Astrocyte of the spinal cord (primary cell): ENCODE data around the gene TTC7B.

Experiments used
- DNase-seq: peaks from one replicate; pipeline ENCODE4 v3.0.0; 2011; ENCODE audit warnings: low read depth, low spot score
- H3K4me3 ChIP-seq: 2 replicates; pipeline ENCODE4 v1.5.1; 2011; ENCODE audit warnings: low read depth, mild to moderate bottlenecking, low read length, moderate library complexity
- in situ Hi-C: cut with HindIII; loops from 2 replicates; pipeline ENCODE4 v1.10.0; 2017; ENCODE audit warnings: low sequenced_read_pairs
- TF ChIP-seq, protein P1 (sequence below): IDR thresholded peaks from 2 replicates; pipeline ENCODE4 v1.5.1; 2012; ENCODE audit warnings: low read depth, mild to moderate bottlenecking, low read length, inconsistent platforms

TTC7B gene

DNA sequence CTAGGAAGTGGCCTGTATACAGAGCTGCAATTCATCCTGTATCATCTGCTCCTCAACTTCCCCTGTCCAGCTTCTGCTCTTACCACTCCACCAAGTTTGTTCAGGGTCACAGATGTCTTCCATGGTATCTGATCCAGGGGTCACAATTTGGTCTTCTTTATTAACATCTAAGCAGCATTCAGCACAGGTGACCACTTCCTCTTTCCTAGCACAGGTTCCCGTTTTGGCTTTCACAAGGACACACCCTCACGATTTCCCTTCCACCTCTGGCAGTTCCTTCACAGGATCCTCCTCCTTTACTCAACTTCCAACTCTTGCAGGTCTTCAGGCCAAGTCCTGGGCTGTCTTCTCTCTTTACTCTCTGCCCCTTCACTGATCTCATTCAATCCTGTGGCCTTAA is 93.6 kb downstream of the TTC7B start:
- in situ Hi-C loops = loop anchor here (25.0 kb wide), 1 partner anchor 310 kb away; no protein-coding TSS in a partner anchor
- no peak for DNase-seq
- TF ChIP-seq, protein P1, sequence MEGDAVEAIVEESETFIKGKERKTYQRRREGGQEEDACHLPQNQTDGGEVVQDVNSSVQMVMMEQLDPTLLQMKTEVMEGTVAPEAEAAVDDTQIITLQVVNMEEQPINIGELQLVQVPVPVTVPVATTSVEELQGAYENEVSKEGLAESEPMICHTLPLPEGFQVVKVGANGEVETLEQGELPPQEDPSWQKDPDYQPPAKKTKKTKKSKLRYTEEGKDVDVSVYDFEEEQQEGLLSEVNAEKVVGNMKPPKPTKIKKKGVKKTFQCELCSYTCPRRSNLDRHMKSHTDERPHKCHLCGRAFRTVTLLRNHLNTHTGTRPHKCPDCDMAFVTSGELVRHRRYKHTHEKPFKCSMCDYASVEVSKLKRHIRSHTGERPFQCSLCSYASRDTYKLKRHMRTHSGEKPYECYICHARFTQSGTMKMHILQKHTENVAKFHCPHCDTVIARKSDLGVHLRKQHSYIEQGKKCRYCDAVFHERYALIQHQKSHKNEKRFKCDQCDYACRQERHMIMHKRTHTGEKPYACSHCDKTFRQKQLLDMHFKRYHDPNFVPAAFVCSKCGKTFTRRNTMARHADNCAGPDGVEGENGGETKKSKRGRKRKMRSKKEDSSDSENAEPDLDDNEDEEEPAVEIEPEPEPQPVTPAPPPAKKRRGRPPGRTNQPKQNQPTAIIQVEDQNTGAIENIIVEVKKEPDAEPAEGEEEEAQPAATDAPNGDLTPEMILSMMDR = no peak
- no peak overlapping the region for H3K4me3 ChIP-seq

DNA sequence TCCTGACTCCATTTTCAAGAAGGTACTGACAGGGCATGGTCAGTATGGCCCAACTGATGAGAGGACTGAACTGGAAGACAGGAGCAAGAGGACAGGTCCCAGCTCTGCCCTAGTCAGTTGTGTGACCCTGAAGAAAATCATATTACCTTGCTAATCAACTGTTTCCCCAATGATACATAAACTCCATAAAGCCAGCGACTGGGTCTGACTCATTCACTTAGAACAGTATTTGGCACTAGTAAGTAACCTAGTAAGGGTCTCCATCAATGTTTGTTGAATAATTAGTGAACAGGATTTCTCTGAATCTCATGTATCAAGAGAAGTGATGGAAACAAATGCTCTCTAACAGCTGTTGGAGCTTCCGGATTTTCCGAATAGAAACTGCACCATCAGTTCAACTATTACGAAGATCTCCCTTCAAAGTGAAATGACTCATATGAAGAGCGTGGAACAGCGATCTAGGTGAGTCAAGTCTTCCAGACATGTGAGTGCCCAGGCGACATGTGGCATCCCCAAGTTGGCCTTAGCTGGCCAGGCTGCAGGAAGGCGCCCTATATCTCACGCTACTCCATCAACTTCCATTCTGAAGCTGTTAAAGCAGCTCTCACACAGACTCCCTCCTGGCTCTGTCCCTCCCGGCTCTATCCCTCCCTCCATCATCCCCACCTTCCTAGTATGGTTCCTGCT is 94.5 kb downstream of the TTC7B start:
- in situ Hi-C loops = loop anchor here (25.0 kb wide), 1 partner anchor 309 kb away; no protein-coding TSS in a partner anchor
- no peak overlapping the region for H3K4me3 ChIP-seq
- DNase-seq = peak; percentile 45
- TF ChIP-seq, protein P1 = no peak

DNA sequence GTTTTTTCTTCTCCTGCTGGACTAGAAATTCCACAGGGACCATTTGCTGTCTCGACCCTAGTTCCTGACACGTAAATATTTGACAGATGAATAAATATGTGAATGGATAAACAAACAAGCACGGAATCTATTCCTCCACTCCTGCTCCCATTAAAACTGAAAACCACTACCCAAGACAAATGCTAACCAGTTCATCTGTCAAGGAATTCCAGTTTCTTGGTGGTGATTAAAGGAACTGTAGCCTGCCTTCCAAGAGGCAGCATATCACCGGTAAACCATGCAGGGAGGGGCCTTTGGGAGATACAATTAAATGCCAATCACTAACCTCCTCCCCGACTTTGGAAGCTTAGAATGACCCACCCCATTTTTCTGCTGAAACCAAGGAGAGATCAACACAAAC is 95.4 kb downstream of the TTC7B start:
- no peak overlapping the region for H3K4me3 ChIP-seq
- TF ChIP-seq, protein P1 = no peak
- in situ Hi-C loops = loop anchor here (25.0 kb wide), 1 partner anchor 309 kb away; no protein-coding TSS in a partner anchor
- DNase-seq = no peak

DNA sequence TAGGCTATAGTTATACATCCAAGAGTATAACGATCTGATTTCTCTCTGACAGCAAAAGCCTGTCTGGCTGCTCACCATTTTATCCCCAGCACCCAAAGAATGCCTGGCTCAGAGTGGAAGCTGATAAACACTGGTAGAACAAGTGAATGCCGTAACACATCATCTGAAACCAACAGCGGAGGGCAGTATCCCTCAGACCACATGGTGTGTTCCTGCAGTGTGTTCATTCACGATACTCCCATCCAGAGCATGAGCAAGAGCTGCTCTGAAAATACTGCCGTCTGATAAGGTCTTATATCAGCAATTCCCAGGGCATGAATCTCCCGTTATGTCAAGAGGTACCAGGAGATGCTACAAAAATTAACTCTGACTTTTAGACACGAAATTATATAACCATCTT is 95.9 kb downstream of the TTC7B start:
- no peak for DNase-seq

DNA sequence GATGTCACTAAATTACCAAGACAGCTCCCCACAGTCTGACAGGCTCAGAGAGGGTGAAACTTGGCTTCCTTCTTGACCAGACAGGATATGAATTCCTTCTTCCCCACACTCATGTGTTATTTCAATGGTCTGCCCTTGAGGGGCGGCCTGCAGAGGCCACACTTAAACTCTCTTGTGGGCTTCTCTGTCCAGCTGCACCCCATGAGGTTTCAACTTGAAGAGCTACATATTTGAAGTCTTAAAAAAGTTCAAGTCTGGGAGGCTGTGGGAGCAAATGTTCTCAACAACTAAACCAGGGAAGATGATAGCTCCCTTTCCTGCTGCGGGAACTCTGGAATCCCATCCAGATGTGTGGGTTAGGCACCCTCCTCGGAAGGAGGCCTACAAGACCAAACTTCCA is 98.3 kb downstream of the TTC7B start:
- H3K4me3 ChIP-seq = no peak overlapping the region
- in situ Hi-C loops = loop anchor here (25.0 kb wide), 1 partner anchor 306 kb away; no protein-coding TSS in a partner anchor
- DNase-seq = peak; percentile 90
- TF ChIP-seq, protein P1 = no peak

More for the DNA sequence above, 95.9 kb downstream of the TTC7B start:
- TF ChIP-seq, protein P1 = no peak
- H3K4me3 ChIP-seq = no peak overlapping the region
- in situ Hi-C loops = loop anchor here (25.0 kb wide), 1 partner anchor 308 kb away; no protein-coding TSS in a partner anchor

DNA sequence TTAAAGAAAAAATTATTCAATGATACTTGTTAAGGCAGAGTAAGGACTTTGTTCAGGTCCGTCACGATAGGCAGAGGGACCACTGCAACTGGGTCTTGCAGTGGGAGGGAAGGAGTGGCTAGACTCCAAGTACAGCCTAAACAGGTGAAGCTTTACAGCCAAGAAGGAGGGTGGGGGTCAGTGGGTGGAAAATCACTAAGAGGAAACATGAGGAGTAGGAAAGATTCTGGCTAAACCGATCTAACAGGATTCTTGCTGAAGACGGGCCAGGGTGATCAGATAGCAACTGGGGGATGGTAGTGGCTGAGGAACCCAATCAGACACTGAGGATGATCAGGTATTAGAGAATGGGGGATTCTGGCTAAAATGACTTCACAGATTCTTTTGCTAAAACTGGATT is 100.2 kb downstream of the TTC7B start:
- in situ Hi-C loops = loop anchor here (25.0 kb wide), 1 partner anchor 304 kb away; no protein-coding TSS in a partner anchor
- DNase-seq = no peak
- H3K4me3 ChIP-seq = no peak overlapping the region
- TF ChIP-seq, protein P1 = no peak
